Colon (tissue), 2 donors: Measurements from ENCODE around the gene DNHD1.
"Not testable (repeated sequence)": the region's sequence is repeated elsewhere in the genome, so short reads cannot be mapped to it uniquely, and the experiment has no call there.

Experiments
- FAIRE-seq: peaks from 2 replicates; lab custom pipeline; 2012; peaks lifted over from hg19 to GRCh38; lab: Jason Lieb, UNC
- donor health status: control.
- donor health status: control.

DNHD1 gene

DNA sequence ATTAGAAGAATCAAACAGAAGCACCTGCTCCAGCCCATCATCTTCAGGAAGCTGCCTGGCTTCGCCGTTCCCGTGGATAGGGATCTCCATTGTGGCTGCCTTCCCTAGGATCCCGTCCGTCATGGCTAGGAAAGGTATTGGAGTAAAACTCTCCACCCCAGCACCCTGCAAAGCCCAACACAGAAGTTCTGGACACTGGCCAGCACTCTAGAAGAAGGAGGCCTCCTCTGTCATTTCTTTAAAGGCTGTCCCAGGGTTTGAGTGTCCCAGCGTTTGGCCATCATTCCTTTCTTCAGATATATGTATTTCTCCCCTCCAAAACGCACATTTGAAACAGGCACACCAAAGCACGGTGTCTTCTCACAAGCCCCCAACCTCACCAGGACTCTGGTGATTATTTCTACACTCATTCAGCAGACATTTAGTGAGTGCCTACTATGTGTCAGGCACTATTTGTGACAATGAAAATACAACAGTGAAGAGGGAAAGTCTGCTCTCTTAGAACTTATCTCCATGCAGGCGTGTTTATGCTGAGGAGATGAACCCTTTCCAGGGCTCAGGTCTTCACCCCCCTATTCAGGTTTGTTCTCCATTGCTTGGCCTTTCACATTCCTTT is 16.7 kb upstream of the DNHD1 start:
- FAIRE-seq, result no peak

DNA sequence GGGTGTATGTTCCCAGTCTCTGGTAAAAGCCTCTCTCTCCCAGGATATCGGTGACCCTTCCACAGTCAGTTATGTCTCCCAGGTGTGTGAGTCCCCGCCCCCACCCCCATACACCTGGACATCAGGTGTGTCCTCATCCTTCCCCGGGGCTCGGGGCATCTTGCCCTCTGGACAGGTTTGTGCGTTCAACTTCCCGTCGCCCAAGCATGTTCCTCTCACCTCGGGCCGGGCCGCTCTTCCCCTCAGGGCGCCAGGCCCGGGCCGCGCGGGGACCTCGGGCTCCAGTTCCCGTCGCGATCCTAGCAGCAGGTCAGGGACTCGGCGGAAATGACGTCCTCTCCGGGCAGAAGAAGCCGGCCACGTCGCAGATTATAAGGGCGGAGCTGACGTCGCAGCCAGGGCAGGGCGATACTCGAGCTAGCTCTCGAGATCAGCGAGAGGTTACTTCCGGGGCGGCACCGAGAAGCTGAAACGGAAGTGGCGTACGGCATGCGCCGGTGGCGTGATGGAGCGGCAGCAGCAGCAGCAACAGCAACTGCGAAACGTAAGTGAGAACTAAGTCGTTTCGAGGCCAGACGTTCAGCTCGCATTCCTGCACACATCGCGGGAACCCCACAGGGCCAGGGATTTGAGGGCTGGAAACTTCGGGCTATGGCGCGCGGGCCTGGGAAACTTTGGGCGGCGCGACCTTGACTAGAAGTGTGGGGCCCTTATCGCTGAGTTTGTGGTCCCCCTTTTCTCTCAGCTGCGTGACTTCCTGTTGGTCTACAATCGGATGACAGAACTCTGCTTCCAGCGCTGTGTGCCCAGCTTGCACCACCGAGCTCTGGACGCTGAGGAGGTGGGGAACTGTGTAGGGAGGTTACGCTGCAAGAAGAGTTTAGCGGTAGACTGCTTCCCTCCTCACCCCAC is 15.8 kb upstream of the DNHD1 start, which contains the start of the genes ARFIP2 and TIMM10B:
TSS of gene ARFIP2 (minus strand) at position 320 of the 912 bp plus-strand sequence. CDS start 910 bp downstream, outside the sequence.
TSS of gene TIMM10B (plus strand) at position 490 of the 912 bp plus-strand sequence. CDS start at position 506, 16 bp downstream.
- no peak for FAIRE-seq

DNA sequence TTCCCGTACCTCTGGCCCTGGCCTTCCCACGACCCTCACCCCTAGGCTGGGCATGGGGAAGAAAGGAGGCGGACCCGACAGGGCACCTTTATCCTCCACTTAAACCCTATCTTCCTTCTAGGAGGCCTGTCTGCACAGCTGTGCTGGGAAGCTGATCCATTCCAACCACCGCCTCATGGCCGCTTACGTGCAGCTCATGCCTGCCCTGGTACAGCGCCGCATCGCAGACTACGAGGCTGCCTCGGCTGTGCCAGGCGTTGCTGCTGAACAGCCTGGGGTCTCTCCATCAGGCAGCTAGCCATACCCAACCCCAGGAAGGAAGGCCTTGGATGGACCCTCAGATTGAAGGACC is 15.2 kb upstream of the DNHD1 start:
- no peak for FAIRE-seq

- no peak for FAIRE-seq
Observed at GRCh38 chr11:6482441-6482840, 14.6 kb upstream of the DNHD1 start.

GRCh38 chr11:6483015-6483414 is 14.1 kb upstream of the DNHD1 start:
- no peak for FAIRE-seq

GRCh38 chr11:6485661-6486060 is 11.4 kb upstream of the DNHD1 start:
- FAIRE-seq, result no peak

- FAIRE-seq, result no peak
Observed at GRCh38 chr11:6486256-6486655, 10.8 kb upstream of the DNHD1 start.

DNA sequence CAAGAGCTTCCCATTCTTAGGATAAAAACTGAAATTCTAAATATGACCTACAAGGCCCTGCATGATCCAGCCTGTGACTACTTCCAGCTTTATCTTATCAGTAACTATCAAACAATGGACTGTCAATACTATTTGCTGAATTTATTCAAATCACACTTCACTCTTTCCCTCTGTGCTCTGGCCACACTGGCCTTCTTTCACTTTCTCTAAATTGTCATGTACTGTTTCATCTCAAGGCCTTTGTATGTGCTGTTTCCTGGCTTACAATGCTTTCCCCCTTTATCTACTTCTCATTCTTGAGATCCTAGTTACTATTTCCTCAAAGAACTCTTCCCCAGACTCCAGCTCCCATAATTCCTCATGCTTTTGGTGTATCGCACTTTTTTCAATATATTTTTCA is 10.1 kb upstream of the DNHD1 start:
- FAIRE-seq, result no peak

DNA sequence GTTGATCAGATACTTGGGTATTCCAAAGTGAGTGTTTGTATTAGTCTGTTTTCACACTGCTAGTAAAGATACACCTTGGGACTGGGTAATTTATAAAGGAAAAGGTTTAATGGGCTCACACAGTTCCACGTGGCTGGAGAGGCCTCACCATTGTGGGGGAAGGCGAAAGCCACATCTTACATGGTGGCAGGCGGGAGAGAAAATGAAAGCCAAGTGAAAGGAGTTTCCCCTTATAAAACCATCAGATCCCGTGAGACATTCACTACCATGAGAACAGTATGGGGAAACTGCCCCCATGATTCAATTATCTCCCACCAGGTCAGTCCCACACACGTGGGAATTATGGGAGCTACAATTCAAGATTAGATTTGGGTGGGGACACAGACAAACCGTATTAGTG is 8.7 kb upstream of the DNHD1 start:
- FAIRE-seq, result no peak

DNA sequence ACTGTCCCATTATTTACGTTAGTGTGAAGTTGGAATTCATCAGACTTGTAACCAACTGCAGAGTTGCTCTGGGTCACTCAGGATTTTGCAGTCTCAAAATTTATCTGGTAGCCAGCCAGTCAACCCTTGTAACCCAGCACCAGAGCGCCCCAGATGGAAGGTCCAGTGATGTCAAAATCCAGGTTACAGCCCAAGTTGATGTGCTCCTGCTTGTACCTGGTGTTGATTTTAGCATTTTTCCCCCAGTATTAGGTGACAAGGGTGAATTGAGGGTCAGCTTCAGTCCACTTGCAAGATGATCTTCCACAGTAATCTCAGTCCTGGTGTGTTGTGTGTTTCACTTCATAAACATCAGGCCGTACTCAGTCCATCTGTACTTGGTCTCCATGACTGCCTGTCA is 8.3 kb upstream of the DNHD1 start:
- no peak for FAIRE-seq

- no peak for FAIRE-seq
Observed at GRCh38 chr11:6489306-6489705, 7.8 kb upstream of the DNHD1 start.

DNA sequence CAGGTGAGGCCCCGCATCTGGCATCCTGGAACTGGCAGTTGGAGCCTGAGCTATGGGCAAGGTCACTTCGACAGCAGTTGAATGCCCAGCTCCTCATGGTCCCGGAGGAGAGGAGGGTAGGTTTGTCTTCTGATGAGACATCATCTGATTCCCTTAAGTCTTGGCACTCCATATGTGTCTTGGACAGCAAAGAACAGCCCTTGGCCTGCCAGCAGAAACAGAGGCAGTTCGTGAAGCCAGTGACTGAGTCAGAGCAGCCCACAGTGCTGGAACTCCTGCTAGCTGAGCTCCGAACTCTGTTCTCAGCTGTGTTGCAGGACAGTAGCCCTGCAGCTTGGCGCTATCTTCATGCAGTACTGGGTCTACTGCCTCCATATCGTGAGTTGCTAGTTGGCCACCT is 1.0 kb downstream of the DNHD1 start:
- FAIRE-seq, result no peak

- FAIRE-seq, result no peak
Observed at GRCh38 chr11:6498544-6498943, 1.5 kb downstream of the DNHD1 start.

GRCh38 chr11:6502382-6502781 is 5.3 kb downstream of the DNHD1 start:
- FAIRE-seq, result no peak

DNA sequence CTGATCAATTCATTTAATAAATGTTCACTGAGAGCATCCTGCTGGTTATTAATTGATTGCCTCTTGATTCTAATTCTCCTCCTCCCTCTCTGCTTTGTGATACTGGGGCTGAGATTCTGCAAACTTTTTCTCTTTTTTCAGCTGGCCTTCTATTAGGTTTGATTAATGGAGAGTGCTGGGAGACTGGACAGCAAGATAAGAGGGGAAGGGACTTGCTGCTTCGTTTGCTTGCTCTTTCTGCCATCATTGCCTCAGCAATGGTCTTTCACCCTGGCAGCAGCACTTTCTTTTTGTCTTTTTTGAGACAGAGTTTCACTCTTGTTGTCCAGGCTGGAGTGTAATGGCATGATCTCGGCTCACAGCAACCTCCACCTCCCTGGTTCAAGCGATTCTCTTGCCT is 7.1 kb downstream of the DNHD1 start:
- FAIRE-seq, result no peak

GRCh38 chr11:6505577-6506240 is 8.6 kb downstream of the DNHD1 start:
- no peak for FAIRE-seq

GRCh38 chr11:6516865-6517264 is 19.8 kb downstream of the DNHD1 start:
- no peak for FAIRE-seq

- FAIRE-seq, result no peak
Observed at GRCh38 chr11:6520265-6520664, 23.2 kb downstream of the DNHD1 start.

GRCh38 chr11:6521946-6522345 is 24.9 kb downstream of the DNHD1 start:
- not testable (repeated sequence) for FAIRE-seq

DNA sequence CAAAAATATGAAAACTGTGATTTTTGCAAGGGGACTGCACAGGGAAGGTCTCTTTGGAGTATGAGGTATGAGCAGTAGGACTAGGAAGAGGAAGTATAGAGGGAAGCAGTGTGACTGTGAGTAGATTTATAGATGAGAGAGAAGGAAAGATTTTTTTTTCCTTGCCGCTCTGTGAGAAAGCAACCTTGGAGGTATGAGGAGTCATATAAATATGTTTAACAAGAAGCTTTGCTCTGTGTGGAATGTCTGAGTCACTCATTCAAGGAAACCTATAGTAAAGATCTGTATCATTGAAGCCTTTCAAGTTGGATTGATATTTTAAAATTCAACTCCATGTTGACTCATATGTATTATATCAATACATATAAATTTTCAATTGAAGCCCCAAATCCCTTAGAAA is 26.2 kb downstream of the DNHD1 start:
- no peak for FAIRE-seq

- no peak for FAIRE-seq
Observed at GRCh38 chr11:6526411-6527135, 29.5 kb downstream of the DNHD1 start.

GRCh38 chr11:6529266-6529665 is 32.2 kb downstream of the DNHD1 start:
- FAIRE-seq, result no peak
